ENCODE measurements around the gene PTBP3.

- TF ChIP-seq CTCF (IDR thresholded peaks at IDR 0.05) (no peak), POLR2A (IDR thresholded peaks at IDR 0.05) (no peak)
These were observed 88.3 kb downstream of the PTBP3 start for GRCh38 chr9:112245126-112245525.
